Measurements from ENCODE around the gene KLF13.

GRCh38 chr15:31415201-31415600, 88.6 kb downstream of the KLF13 start:
- no peak for TF ChIP-seq EZH2 (IDR thresholded peaks at IDR 0.05; ENCODE audit: low read length, missing control alignments)
- TF ChIP-seq CTCF (conservative IDR thresholded peaks at IDR 0.05 in 1 of 2, IDR thresholded peaks at IDR 0.05 in 1 of 2; ENCODE audit: low read depth in 1 of 2, low read length in 2 of 2), result no peak
